SKM-1 treated with dmso at 0.1 percent for 144 hours (cell line): Measurements from ENCODE around the gene NXPE4.

ENCODE experiments used
- DNase-seq: peaks from one replicate; lab custom pipeline; 2025; ENCODE audit not compliant: unreplicated experiment; lab: John Stamatoyannopoulos, UW

Gene NXPE4

GRCh38 chr11:114563077-114563476 lies 32.5 kb downstream of the NXPE4 start:
- no peak for DNase-seq

- DNase-seq, result no peak
Measured at GRCh38 chr11:114562166-114562916, 33.2 kb downstream of the NXPE4 start.

- no peak for DNase-seq
Measured at GRCh38 chr11:114559425-114560310, 35.9 kb downstream of the NXPE4 start, which contains the start of gene NXPE1. Gene NXPE1, minus strand, starts transcription at chr11:114559881. Its CDS starts 8,680 bp downstream, at chr11:114551201.

- no peak for DNase-seq
Measured at GRCh38 chr11:114556135-114556534, 39.5 kb downstream of the NXPE4 start.

- no peak for DNase-seq
Measured at GRCh38 chr11:114553642-114554041, 41.9 kb downstream of the NXPE4 start.

GRCh38 chr11:114551060-114551459 lies 44.5 kb downstream of the NXPE4 start:
- DNase-seq, result no peak

GRCh38 chr11:114525682-114526081 lies 69.9 kb downstream of the NXPE4 start:
- DNase-seq, result no peak

- no peak for DNase-seq
Measured at GRCh38 chr11:114524122-114524521, 71.5 kb downstream of the NXPE4 start.

GRCh38 chr11:114522818-114523217 lies 72.8 kb downstream of the NXPE4 start:
- no peak for DNase-seq
